Breast epithelium (tissue), 3 donors: Measurements from ENCODE around the gene ZNF319.

ENCODE experiments used
- CTCF ChIP-seq, 3 donors: fragments of 450-650 bp; IDR thresholded peaks; one replicate each; pipeline ENCODE4 v1.5.1; 2016 to 2017; ENCODE audit warnings: antibody characterized with exemption in 3 of 3, mild to moderate bottlenecking in 3 of 3, moderate library complexity in 3 of 3
- POLR2A ChIP-seq: fragments of 450-650 bp; IDR thresholded peaks from one replicate; pipeline ENCODE4 v1.6.1; 2016; ENCODE audit warnings: antibody characterized with exemption, mild to moderate bottlenecking, moderate library complexity
- POLR2AphosphoS5 ChIP-seq, 3 donors: sonication (generic); formaldehyde crosslinking; IDR thresholded peaks; one replicate each; pipeline ENCODE4 v1.6.1; 2017; ENCODE audit warnings: antibody characterized with exemption in 3 of 3

GRCh38 chr16:57959804-57960203, 40.7 kb downstream of the ZNF319 start:
- TF ChIP-seq CTCF (IDR thresholded peaks at IDR 0.05): no peak
- TF ChIP-seq POLR2A: no peak
- TF ChIP-seq POLR2AphosphoS5 (IDR thresholded peaks at IDR 0.05): no peak
